B cell (primary cell): ENCODE results near the gene CDYL2. TPM values are rescaled to one million over a fixed set of nuclear protein-coding genes. Genes with fewer than 3 reads are reported as not detected.

Source experiments
- ATAC-seq: fragments of 200-7000 bp; cut with Tn5 transposase; one replicate; pipeline ENCODE4 v1.10.0; 2021; ENCODE audit warnings: low read depth, mild to moderate bottlenecking, moderate number of reproducible peaks, moderate library complexity
- CTCF ChIA-PET: fragments of 350-600 bp; sonication (Branson Sonifier 250); formaldehyde crosslinking; loops from one replicate; lab custom pipeline; 2021; ENCODE audit warnings: antibody characterized with exemption, inconsistent platforms; lab: Charles Lee
- POLR2A ChIA-PET: fragments of 350-600 bp; sonication (Branson Sonifier 250); formaldehyde crosslinking; loops from one replicate; lab custom pipeline; 2021; ENCODE audit warnings: antibody characterized with exemption; lab: Charles Lee
- DNase-seq: peaks from one replicate; pipeline ENCODE4 v3.0.0; 2013
- H2AFZ ChIP-seq: 2 replicates; pipeline ENCODE4 v1.6.1; 2012; ENCODE audit warnings: mild to moderate bottlenecking, low read depth, low read length; ENCODE audit not compliant: insufficient read depth, poor library complexity, severe bottlenecking
- H3K27ac ChIP-seq, 2 donors: 1 replicate in 1 of 2; 2 replicates in 1 of 2; pipeline ENCODE4 v1.5.1; 2012 to 2013; ENCODE audit warnings: low read length in 2 of 2, mild to moderate bottlenecking in 2 of 2, moderate library complexity in 1 of 2
- H3K27me3 ChIP-seq, 4 experiments: fragments of 200-600 bp in 1 of 4; sonication (generic) in 1 of 4; replicated peaks in 1 of 4; 1 replicate in 2 of 4; 2 replicates in 2 of 4; pipeline versions ENCODE4 v1.6.1 to v1.7.0; 2013 to 2016; ENCODE audit warnings: low read length in 3 of 4, mild to moderate bottlenecking in 2 of 4, mixed read lengths in 1 of 4, moderate library complexity in 1 of 4; ENCODE audit not compliant: insufficient read depth in 4 of 4, control insufficient read depth in 3 of 4; ENCODE audit errors: control extremely low read depth in 1 of 4
- H3K36me3 ChIP-seq, 2 experiments: replicated peaks in 1 of 2; 1 replicate in 1 of 2; 2 replicates in 1 of 2; pipeline versions ENCODE4 v1.6.1 to v1.7.1; 2013; ENCODE audit warnings: low read length in 1 of 2; ENCODE audit not compliant: insufficient read depth in 2 of 2, control insufficient read depth in 1 of 2; ENCODE audit errors: control extremely low read depth in 1 of 2, extremely low read depth in 1 of 2
- H3K4me1 ChIP-seq, 2 donors: fragments of 200-600 bp in 1 of 2; sonication (generic) in 1 of 2; 1 replicate in 1 of 2; 2 replicates in 1 of 2; pipeline versions ENCODE4 v1.5.1 to v1.6.1; 2013 to 2017; ENCODE audit warnings: low read length in 2 of 2; ENCODE audit not compliant: control insufficient read depth in 2 of 2, insufficient read depth in 2 of 2
- H3K4me2 ChIP-seq: replicated peaks from 2 replicates; pipeline ENCODE3; 2012; ENCODE audit warnings: mild to moderate bottlenecking, low read depth, low read length; ENCODE audit not compliant: poor library complexity, severe bottlenecking
- H3K4me3 ChIP-seq, 5 experiments: fragments of 200-600 bp in 1 of 5; sonication (generic) in 1 of 5; 1 replicate in 3 of 5; 2 replicates in 2 of 5; pipeline versions ENCODE4 v1.5.1 to v1.7.0; 2011 to 2016; ENCODE audit warnings: low read length in 4 of 5, mild to moderate bottlenecking in 4 of 5, low read depth in 2 of 5, control low read depth in 1 of 5, moderate library complexity in 1 of 5; ENCODE audit not compliant: insufficient read depth in 1 of 5; ENCODE audit errors: control extremely low read depth in 1 of 5, extremely low read depth in 1 of 5
- H3K79me2 ChIP-seq: fragments of 200-600 bp; sonication (generic); one replicate; pipeline ENCODE4 v1.6.0; 2016; ENCODE audit warnings: low read length; ENCODE audit not compliant: control insufficient read depth, insufficient read depth
- H3K9ac ChIP-seq: fragments of 200-600 bp; sonication (generic); 2 replicates; pipeline ENCODE4 v1.6.1; 2017; ENCODE audit warnings: mild to moderate bottlenecking, low read length, moderate library complexity
- H3K9me3 ChIP-seq, 3 donors: one replicate each; pipeline versions ENCODE4 v1.6.1 to v1.7.1; 2013; ENCODE audit warnings: low read length in 2 of 3; ENCODE audit not compliant: control insufficient read depth in 2 of 3, insufficient read depth in 1 of 3; ENCODE audit errors: control extremely low read depth in 1 of 3
- H4K20me1 ChIP-seq: 2 replicates; pipeline ENCODE4 v1.6.0; 2012; ENCODE audit warnings: mild to moderate bottlenecking, low read length; ENCODE audit not compliant: insufficient read depth, control insufficient read depth, poor library complexity, severe bottlenecking
- H3K27ac Mint-ChIP-seq: one replicate; pipeline ENCODE4 v1.8.0; 2021; ENCODE audit warnings: mixed read lengths
- H3K27me3 Mint-ChIP-seq: one replicate; pipeline ENCODE4 v1.8.0; 2021; ENCODE audit warnings: mixed read lengths
- H3K4me1 Mint-ChIP-seq: one replicate; pipeline ENCODE4 v1.8.0; 2021; ENCODE audit warnings: mixed read lengths
- H3K4me3 Mint-ChIP-seq: one replicate; pipeline ENCODE4 v1.8.0; 2021; ENCODE audit warnings: mixed read lengths
- H3K9me3 Mint-ChIP-seq: one replicate; pipeline ENCODE4 v1.8.0; 2022; ENCODE audit warnings: mixed read lengths; ENCODE audit not compliant: insufficient read depth
- EZH2 ChIP-seq: IDR thresholded peaks from 2 replicates; pipeline ENCODE4 v1.6.1; 2012; ENCODE audit warnings: borderline replicate concordance, low read depth, mild to moderate bottlenecking, moderate library complexity, low read length; ENCODE audit not compliant: insufficient read depth, poor library complexity, severe bottlenecking
- WGBS: methylation state at CpG from one replicate; pipeline ENCODE4 v1.1.5; 2013; ENCODE audit warnings: missing lambda C conversion rate; ENCODE audit not compliant: insufficient coverage; 5-methylcytosine and 5-hydroxymethylcytosine counted together
- intact Hi-C: fragments of 100-400 bp; cut with micrococcal nuclease; formaldehyde crosslinking; loops from one replicate; pipeline ENCODE4 v1.10.0; 2022
- polyA plus RNA-seq: library from polyadenylated mRNA; depleted of rRNA; stranded (reverse); fragments of >200 nt; gene quantifications from 2 replicates; pipeline ENCODE4 v1.2.3, GENCODE V29; 2012
- total RNA-seq, 2 donors: library from RNA; stranded (reverse); fragments of 120-200 nt in 1 of 2; gene quantifications; 1 replicate in 1 of 2; 2 replicates in 1 of 2; pipeline versions ENCODE4 v1.2.3 to v1.2.4, GENCODE V29; 2013 to 2022
- TF ChIP-seq, protein P1 (sequence below): fragments of 200-600 bp; IDR thresholded peaks from one replicate; pipeline ENCODE4 v1.8.0; 2022; ENCODE audit warnings: antibody characterized with exemption, mild to moderate bottlenecking

Gene CDYL2
- total and polyA plus RNA-seq, 2 donors (not counting 1 experiment from before 2014, with no cell fraction given) = 0.66 to 6.6 TPM

GRCh38 chr16:80776856-80777255 is 27.5 kb downstream of the CDYL2 start:
- TF ChIP-seq, protein P1, sequence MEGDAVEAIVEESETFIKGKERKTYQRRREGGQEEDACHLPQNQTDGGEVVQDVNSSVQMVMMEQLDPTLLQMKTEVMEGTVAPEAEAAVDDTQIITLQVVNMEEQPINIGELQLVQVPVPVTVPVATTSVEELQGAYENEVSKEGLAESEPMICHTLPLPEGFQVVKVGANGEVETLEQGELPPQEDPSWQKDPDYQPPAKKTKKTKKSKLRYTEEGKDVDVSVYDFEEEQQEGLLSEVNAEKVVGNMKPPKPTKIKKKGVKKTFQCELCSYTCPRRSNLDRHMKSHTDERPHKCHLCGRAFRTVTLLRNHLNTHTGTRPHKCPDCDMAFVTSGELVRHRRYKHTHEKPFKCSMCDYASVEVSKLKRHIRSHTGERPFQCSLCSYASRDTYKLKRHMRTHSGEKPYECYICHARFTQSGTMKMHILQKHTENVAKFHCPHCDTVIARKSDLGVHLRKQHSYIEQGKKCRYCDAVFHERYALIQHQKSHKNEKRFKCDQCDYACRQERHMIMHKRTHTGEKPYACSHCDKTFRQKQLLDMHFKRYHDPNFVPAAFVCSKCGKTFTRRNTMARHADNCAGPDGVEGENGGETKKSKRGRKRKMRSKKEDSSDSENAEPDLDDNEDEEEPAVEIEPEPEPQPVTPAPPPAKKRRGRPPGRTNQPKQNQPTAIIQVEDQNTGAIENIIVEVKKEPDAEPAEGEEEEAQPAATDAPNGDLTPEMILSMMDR = no peak
- TF ChIP-seq EZH2 = no peak
- Histone ChIP-seq H3K4me2 (no peak overlapping the region), H3K27me3 (no peaks in the 10 kb centered on the region), H3K36me3 (no peaks in the 10 kb centered on the region), H2AFZ (no peak overlapping the region), H3K4me1 (no peaks in the 10 kb centered on the region), H3K79me2 (no peaks in the 10 kb centered on the region), H3K27ac (no peak overlapping the region), H3K9me3 (peaks cover 0 to 9% (median under 1%) of the 10 kb centered on the region in 3 donors), H3K9ac (no peak overlapping the region), H4K20me1 (no peaks in the 10 kb centered on the region), H3K4me3 (no peak overlapping the region)
- H3K9me3 Mint-ChIP-seq = peaks cover 3% of the 10 kb centered on the region
- CTCF ChIA-PET = no interaction called here
- H3K4me1 Mint-ChIP-seq = no peaks in the 10 kb centered on the region
- POLR2A ChIA-PET = no interaction called here
- DNase-seq = no peak
- ATAC-seq = no peak
- 97% methylated on average over 12 of the region's 19 CpGs for WGBS
- H3K4me3 Mint-ChIP-seq = no peak overlapping the region
- H3K27ac Mint-ChIP-seq = no peak overlapping the region
- H3K27me3 Mint-ChIP-seq = no peaks in the 10 kb centered on the region
- intact Hi-C loops = no loop called here

- Mint-ChIP-seq H3K9me3 (no peaks in the 10 kb centered on the region), H3K4me1 (no peaks in the 10 kb centered on the region), H3K4me3 (no peak overlapping the region), H3K27ac (no peak overlapping the region), H3K27me3 (no peaks in the 10 kb centered on the region)
- peaks cover 0 to 11% (median 2%) of the 10 kb centered on the region in 3 donors for H3K9me3 ChIP-seq
- H3K9ac ChIP-seq = no peak overlapping the region
- ATAC-seq (no peak), DNase-seq (no peak)
- no peak overlapping the region for H3K4me3 ChIP-seq
- no peaks in the 10 kb centered on the region for H3K27me3 ChIP-seq
- H3K36me3 ChIP-seq = no peaks in the 10 kb centered on the region
- ChIA-PET POLR2A (no interaction called here), CTCF (no interaction called here)
- intact Hi-C loops = no loop called here
- H4K20me1 ChIP-seq = no peaks in the 10 kb centered on the region
- no peak for TF ChIP-seq EZH2
- TF ChIP-seq, protein P1 = no peak
- H3K4me2 ChIP-seq = no peak overlapping the region
- no peaks in the 10 kb centered on the region for H3K4me1 ChIP-seq
- no peak overlapping the region for H3K27ac ChIP-seq
- WGBS = no CpG with 5 or more reads among the region's 1 CpG
- H3K79me2 ChIP-seq = no peaks in the 10 kb centered on the region
- no peak overlapping the region for H2AFZ ChIP-seq
Measured at GRCh38 chr16:80775450-80775849, 28.9 kb downstream of the CDYL2 start.
